Right kidney (tissue), 1 donor: ENCODE data around the gene CXCR6.

Experiments
- DNase-seq: peaks from one replicate; pipeline ENCODE4 v3.0.0-alpha.2; 2016

CXCR6 gene

GRCh38 chr3:45969116-45969515 is 25.9 kb downstream of the CXCR6 start:
- DNase-seq, result no peak

- no peak for DNase-seq
Measured at GRCh38 chr3:45969953-45970352, 26.7 kb downstream of the CXCR6 start.

- DNase-seq, result no peak
Measured at GRCh38 chr3:45972534-45973402, 29.5 kb downstream of the CXCR6 start.

- DNase-seq, result no peak
Measured at GRCh38 chr3:45974686-45975085, 31.4 kb downstream of the CXCR6 start.

DNA sequence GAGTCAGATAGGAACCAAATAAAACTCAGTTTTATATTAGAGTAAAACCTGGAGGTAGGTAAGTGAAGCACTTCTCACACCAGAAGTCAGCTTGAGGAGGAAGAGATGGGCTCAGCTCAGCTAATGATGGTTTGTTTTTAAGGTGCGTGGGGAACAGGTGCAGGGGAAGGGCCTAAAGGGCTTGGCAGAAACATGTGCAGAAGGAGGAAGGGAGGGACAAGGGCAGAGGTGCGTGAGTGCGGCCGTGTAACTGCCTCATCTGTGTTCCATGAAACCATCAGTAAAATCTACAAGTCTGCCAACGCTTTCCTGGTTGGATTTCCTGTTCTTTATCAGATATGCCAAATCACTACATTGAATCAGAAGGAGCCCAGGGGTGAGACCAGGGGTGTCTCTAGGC is 32.4 kb downstream of the CXCR6 start:
- DNase-seq, result no peak

DNA sequence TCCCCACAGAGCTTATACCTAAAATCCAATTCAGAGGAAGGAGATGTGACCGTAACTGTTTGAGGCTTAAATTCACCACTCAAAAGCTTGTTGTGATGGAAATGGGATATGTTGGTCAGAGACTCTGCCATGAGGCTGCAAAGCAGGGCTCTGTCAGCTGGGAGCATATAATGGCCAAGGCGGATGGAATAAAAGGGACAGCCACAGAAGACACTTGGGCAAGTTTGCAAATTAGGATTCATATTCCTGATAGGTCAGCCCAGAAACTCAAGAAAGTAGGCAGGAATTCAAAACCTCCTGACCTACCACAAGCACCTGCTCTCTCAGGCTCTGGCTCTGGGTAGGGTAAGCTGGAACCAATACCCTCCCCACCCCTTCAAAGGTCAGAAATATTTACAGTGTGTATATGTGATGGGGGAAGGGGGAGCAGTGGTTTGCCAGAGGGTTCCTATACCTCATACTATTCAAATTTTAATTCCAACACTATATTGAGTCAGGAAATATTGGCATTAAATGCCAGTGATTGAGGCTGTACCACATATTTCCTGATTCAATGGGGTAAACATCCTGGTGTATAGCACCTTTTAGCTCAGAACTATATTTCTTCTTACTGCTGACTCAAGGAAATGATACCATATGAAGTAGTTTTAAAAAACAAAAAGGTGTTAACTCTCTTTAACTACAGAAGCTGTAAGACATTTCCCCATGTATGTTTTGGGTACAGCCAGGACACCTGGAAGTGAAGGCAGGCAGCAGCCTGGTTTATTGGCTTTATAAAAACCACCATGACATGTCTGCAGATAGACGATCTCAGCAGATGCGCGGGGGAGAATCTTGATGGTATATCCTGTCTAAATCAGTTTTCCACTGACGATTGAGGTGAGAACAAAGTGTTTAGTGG is 33.2 kb downstream of the CXCR6 start:
- DNase-seq, result no peak

DNA sequence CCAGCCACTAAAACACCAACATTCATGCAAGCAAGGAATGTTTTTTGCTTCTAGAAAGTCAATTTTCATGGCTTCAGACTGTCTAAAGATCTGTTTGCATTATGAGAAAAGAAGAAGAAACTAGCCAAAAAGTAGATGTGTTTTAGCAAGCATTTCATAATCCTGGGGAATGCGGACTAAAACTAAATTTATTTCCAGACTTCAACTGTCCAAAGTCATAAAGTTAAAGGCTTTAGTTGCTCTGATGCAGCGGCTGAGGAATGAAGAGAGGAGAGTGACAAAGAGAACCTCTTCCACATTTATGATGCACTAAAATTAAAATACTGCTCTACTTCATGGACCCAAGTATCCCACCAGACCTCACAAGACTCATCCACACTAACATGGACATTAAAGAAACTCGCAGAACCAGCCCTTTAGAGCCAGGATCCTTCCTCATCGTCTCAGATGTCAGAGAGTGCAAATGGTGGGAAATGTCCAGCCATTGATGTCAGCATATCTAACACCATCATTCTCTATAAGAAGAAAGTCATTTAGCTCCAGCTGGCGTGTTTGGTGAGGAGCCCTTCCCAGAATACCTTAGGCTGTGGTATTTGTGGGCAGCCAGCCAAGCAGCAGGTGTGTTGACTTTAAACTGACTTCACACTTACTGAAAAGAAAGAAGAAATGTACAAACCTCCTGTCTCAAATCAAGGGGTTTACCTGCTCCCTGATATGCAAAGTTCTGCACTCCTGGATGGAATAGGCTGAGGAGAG is 34.9 kb downstream of the CXCR6 start:
- DNase-seq, result no peak

- DNase-seq, result no peak
Measured at GRCh38 chr3:45979378-45979777, 36.1 kb downstream of the CXCR6 start.

DNA sequence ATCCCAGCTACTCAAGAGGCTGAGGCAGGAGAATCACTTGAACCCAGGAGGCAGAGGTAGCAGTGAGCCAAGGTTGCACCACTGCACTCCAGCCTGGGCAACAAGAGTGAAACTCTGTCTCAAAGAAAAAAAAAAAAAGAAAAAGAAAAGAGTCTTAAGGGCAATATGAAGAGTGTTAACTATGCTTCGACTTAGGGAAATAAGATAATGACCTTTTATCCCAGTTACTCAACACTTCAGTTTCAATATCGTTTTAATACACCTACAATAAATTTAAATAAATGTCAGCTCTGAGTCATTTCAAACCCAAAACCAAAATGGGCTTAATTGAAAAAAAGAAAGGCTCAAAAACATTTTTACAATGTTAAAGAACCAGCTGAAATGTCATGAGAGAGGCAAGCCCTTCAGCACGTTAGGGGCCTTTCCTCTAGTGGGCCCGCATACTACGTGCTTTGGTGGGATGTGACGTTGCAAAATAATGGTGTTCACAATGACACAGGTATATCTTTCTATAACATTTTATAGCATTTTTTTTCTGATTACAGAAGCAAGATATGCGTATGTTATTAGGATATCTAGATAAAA is 37.1 kb downstream of the CXCR6 start:
- no peak for DNase-seq

DNA sequence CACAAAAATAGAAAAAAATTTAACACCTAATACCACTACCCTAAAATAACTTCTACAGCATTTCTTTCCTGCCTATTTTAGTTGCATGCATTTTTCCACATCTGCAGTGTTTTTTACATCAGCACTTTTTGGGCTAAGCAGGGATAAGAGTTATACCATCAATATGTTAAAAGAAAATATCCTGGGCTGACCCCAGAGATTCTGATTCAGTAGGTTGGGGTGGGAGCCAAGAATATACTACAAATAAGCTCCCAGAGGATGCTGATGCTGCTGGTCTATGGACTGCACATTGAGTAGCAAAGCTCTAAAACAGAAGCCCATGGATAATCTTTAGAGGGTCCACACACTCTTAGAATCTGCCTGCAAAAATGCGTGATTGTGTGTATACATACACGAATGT is 37.6 kb downstream of the CXCR6 start:
- DNase-seq, result no peak

- no peak for DNase-seq
Measured at GRCh38 chr3:45981346-45982074, 38.2 kb downstream of the CXCR6 start.

- DNase-seq, result no peak
Measured at GRCh38 chr3:45983770-45984169, 40.5 kb downstream of the CXCR6 start.

DNA sequence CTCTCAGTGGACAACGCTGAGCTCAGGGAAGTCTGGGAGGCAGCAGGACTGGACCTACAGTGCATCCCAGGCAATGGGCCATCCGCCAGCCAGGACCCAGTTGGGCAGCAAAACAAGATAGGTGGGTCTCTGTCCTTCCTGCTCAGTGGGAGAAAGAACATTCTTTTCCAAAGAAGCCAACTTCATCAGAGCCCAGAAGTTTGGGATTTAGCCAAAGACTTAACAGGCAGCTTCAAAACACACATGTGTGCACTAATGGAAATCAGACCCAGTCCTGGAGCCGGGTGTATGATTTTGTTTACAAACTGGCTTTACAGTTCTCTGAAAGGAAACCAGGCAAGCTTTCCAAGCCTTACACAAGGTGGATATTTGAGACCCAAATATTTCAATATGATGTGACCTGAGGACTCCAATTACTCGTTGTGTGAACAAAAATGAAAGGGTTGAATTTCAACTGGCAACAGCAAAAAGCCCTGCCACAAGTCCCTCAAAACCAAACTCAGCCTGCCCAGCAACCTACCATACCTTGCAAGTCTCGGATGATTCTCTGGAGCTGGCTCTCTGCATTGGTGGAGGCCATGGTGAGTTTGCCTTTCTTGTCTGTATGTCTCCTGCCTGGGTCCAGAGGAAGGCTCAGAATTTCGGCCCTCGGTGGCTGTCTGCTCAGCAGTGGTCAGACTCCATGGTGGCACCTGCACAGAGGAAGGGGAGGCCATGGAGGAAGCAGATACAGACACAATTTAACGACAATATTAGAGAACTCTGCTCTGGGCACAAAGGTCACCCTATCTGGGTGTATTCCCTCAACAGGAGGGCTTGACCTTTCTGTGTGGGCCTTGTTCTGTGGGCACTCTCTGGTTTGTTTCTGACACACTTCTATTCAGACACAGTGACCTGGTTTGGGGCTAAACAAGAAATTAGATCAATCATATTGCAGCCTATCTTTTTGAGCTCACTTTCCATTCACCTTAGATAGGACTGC is 41.4 kb downstream of the CXCR6 start:
- no peak for DNase-seq

GRCh38 chr3:45985532-45986302 is 42.5 kb downstream of the CXCR6 start:
- no peak for DNase-seq

DNA sequence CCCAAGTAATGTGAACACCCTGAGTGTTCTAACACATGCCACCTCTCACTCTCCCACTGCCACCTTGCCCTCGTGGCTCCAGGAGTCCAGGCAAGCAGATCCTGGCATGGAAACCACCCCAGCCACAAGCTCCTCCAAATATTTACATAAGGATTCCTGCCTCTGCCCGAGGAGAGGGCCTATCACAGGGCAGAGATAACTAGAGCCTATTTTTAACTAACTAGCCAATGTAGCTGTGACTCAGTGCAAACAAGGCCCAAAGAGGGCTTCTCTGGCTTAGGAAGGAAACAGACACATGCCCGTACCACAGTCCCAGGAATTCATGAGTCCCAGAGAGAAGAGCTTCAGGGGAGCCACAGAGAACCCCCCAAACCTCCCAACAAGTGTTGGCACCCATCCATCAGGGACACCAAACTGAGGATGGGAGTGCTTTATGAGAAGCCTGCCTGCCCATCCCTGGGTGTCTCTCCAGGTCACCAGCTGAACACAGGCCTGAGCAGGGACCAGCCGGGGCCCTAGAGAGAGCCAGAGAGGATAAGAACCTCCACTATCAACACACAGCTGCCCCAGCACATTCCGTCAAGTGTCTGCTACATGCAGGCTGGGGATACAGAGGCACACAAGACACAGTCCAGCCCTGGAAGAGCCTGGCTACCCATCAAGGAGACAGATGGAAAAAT is 43.2 kb downstream of the CXCR6 start:
- no peak for DNase-seq

GRCh38 chr3:45987368-45988291 is 44.4 kb downstream of the CXCR6 start:
- no peak for DNase-seq

DNA sequence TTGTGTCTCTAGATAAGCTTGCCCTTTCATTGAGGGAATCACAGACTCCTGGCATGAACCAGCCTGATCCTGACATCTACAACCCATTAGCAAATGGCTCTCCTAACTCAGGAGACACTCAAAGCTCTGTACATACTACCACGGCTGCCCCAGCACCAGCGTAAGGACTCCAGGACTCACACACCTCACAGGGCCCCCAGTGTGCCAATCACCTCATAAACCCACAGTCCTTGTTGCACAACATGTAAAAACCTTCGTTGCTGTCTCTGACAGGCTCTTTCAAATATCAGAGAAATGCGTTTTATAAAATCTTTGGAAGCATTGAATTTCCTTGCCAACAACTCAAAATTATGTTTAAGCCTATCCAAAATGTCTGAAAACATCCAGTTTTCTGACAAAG is 45.1 kb downstream of the CXCR6 start:
- no peak for DNase-seq

DNA sequence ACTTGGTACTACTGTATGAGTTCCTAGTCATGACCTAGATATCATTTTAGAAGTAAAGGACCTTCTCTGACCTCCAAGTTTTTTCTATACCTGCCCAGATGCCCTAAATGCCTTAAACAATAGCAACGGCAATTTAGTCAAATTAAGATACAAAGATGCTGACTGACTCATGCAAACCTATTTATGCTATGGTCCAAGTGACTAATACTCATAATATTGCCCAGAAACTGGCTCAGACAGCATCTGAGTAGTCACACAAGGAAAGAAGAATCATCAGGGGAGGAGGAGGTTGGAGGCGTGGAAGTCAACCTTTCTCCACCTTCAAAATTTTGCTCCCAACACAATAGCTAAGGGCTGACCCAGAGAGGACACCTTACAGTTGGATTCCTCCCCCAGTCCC is 45.5 kb downstream of the CXCR6 start:
- DNase-seq, result no peak
